CD4-positive, CD25-positive, alpha-beta regulatory T cell (primary cell): ENCODE data around the gene PRSS27. TPM values are rescaled to one million over a fixed set of nuclear protein-coding genes. Genes with fewer than 3 reads are reported as not detected.

Source experiments
- ATAC-seq, 2 donors: fragments of 150-1000 bp; cut with Tn5 transposase; one replicate each; pipeline ENCODE4 v1.10.0; 2021; ENCODE audit warnings: low read depth in 2 of 2, moderate number of reproducible peaks in 2 of 2, moderate library complexity in 1 of 2
- DNase-seq, 3 donors: peaks; one replicate each; pipeline versions ENCODE4 v3.0.0 to v3.0.0-alpha.2; 2012 to 2022; ENCODE audit warnings: mixed read lengths in 1 of 3
- H3K27ac ChIP-seq: one replicate; pipeline ENCODE4 v1.7.0; 2013; ENCODE audit warnings: mild to moderate bottlenecking, low read length; ENCODE audit not compliant: insufficient read depth, poor library complexity, severe bottlenecking
- H3K27me3 ChIP-seq: one replicate; pipeline ENCODE4 v1.7.0; 2013; ENCODE audit warnings: low read length; ENCODE audit not compliant: control insufficient read depth, insufficient read depth
- H3K36me3 ChIP-seq: one replicate; pipeline ENCODE4 v1.7.0; 2013; ENCODE audit warnings: mild to moderate bottlenecking, low read length, moderate library complexity; ENCODE audit not compliant: control insufficient read depth, insufficient read depth
- H3K4me1 ChIP-seq: 2 replicates; pipeline ENCODE4 v1.7.0; 2013; ENCODE audit warnings: mild to moderate bottlenecking, low read length; ENCODE audit not compliant: insufficient read depth, control insufficient read depth, poor library complexity, severe bottlenecking
- H3K4me3 ChIP-seq: one replicate; pipeline ENCODE4 v1.7.0; 2013; ENCODE audit warnings: low read depth, mild to moderate bottlenecking, low read length, moderate library complexity
- H3K9me3 ChIP-seq, 2 experiments: 1 replicate in 1 of 2; 2 replicates in 1 of 2; pipeline ENCODE4 v1.7.0; 2013; ENCODE audit warnings: low read length in 2 of 2, mild to moderate bottlenecking in 1 of 2, moderate library complexity in 1 of 2; ENCODE audit not compliant: control insufficient read depth in 2 of 2
- H3K27ac Mint-ChIP-seq, 3 donors: one replicate each; pipeline ENCODE4 v1.8.0; 2020 to 2022; ENCODE audit warnings: mild to moderate bottlenecking in 3 of 3, mixed read lengths in 3 of 3, moderate library complexity in 2 of 3
- H3K27me3 Mint-ChIP-seq: one replicate; pipeline ENCODE4 v1.8.0; 2022; ENCODE audit warnings: mild to moderate bottlenecking, mixed read lengths
- H3K36me3 Mint-ChIP-seq: one replicate; pipeline ENCODE4 v1.8.0; 2020; ENCODE audit warnings: mixed read lengths
- H3K4me1 Mint-ChIP-seq, 4 donors: one replicate each; pipeline ENCODE4 v1.8.0; 2020 to 2022; ENCODE audit warnings: mixed read lengths in 4 of 4, mild to moderate bottlenecking in 1 of 4
- H3K4me3 Mint-ChIP-seq, 4 donors: one replicate each; pipeline ENCODE4 v1.8.0; 2020 to 2022; ENCODE audit warnings: mild to moderate bottlenecking in 4 of 4, mixed read lengths in 4 of 4, moderate library complexity in 3 of 4
- H3K9me3 Mint-ChIP-seq, 7 donors: one replicate each; pipeline ENCODE4 v1.8.0; 2020 to 2022; ENCODE audit warnings: mixed read lengths in 7 of 7, mild to moderate bottlenecking in 3 of 7, moderate library complexity in 2 of 7
- polyA plus RNA-seq, 4 donors: library from polyadenylated mRNA; unstranded; fragments of 300-500 nt; fragmentation: Illumina TruSeq; gene quantifications; one replicate each; pipeline ENCODE4 v1.2.3, GENCODE V29; 2021
- total RNA-seq: library from RNA; stranded (reverse); gene quantifications from one replicate; pipeline ENCODE4 v1.2.3, GENCODE V29; 2022

Gene PRSS27
- total and polyA plus RNA-seq, 5 donors from 2014 or later: 0.13 to 0.81 (median 0.14) TPM; not detected in 2

DNA sequence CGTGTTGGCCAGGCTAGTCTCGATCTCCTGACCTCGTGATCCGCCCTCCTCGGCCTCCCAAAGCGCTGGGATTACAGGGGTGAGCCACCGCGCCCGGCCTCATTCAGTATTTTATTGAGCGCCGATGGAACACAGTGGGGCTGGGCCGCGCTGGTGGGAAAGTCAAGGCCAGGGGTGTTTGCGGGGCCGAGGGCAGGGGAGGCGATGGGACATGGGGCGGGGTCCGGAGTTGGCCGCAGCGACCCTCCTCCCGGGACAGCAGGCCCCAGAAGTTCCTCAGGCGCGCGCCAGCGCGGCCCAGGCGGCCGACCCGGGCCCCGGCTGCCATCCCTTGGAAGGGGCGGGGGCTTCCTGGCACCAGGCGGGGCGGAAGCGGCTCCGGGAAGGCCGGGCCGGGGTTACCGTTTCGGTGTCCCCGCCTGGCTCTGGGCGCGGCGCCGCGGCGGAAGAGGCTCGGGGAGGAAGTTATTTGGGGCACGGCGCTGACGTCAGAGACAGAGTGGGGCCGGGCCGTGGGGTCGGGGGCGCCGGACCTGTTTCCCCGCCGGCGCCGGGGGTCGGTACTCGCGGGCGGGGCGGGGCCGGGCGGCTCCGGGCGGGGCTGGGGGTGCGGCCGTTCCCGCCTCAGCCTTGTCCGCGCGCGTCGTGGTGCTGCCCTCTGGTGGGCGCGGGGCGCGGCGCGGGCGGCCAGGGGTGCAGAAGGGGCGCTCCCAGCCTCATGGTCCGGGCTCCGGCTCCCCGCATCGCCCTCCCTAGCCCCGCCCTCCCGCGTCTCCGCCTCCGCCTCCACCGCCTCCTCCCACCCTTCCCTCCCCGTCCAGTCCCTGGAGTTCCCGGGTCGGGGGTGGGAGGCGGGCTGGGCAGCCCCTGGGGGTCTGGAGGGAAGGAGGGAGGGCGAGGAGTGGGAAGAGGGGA is 952 bp upstream of the PRSS27 start:
- peaks cover 15% of the 10 kb centered on the region for H3K27me3 Mint-ChIP-seq
- H3K4me3 Mint-ChIP-seq: peak overlapping the region; percentile 78 to 85 (median 80)
- Histone ChIP-seq H3K4me1 (peaks cover 8% of the 10 kb centered on the region), H3K36me3 (no peaks in the 10 kb centered on the region), H3K9me3 (no peaks in the 10 kb centered on the region), H3K4me3 (peak overlapping the region; percentile 52), H3K27me3 (no peaks in the 10 kb centered on the region), H3K27ac (peak overlapping the region; percentile 67)
- no peaks in the 10 kb centered on the region for H3K36me3 Mint-ChIP-seq
- peaks cover 0 to 6% (median 0%) of the 10 kb centered on the region in 4 donors for H3K4me1 Mint-ChIP-seq
- ATAC-seq (peak; percentile 89), DNase-seq (peak; percentile 80 to 93 (median 84))
- H3K27ac Mint-ChIP-seq: peak overlapping the region in 1 of 3 donors; percentile 83
- no peaks in the 10 kb centered on the region for H3K9me3 Mint-ChIP-seq

DNA sequence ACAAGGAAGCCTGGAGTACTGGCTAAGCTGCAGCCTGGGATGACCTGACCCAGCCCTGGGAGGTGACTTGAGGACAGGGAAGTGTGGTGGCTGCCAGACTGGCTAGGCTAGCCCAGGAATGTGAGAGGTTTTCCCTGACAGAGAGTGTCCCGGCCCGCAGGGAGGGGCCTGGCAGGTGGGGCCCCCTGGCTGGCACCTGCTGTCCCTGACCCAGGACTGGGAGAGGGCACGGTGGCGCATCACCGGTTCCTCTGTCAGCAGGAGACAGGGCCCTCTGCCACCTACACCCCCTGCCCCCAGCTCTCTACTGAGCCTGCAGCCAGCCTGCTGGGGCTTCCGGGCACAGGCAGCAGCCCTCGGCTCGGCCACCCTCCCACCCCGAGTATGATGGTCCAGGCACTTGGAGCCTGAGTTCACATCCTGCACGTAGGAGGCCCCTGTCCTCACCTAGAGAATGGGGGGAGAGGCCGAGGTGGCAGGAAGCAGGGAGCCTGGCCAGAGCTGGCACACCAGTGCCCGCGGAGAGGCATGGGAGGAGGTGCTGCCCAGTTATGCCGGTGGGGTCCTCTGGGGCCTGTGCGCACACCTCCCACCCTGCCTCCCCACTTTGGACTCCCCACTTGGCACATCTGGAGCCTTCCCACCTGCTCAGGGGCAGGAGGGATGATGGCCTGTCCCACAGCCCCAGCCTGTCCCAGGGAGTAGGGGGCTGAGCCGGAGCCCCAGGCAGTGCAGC is 528 bp downstream of the PRSS27 start:
- Histone ChIP-seq H3K9me3 (no peaks in the 10 kb centered on the region), H3K36me3 (no peaks in the 10 kb centered on the region), H3K4me1 (peaks cover 16% of the 10 kb centered on the region), H3K27ac (no peak overlapping the region), H3K27me3 (no peaks in the 10 kb centered on the region), H3K4me3 (no peak overlapping the region)
- no peak overlapping the region for H3K27ac Mint-ChIP-seq
- no peak for DNase-seq
- no peak for ATAC-seq
- no peaks in the 10 kb centered on the region for H3K9me3 Mint-ChIP-seq
- H3K36me3 Mint-ChIP-seq: no peaks in the 10 kb centered on the region
- no peak overlapping the region for H3K4me3 Mint-ChIP-seq
- peaks cover 14% of the 10 kb centered on the region for H3K27me3 Mint-ChIP-seq
- H3K4me1 Mint-ChIP-seq: peaks cover 0 to 15% (median 0%) of the 10 kb centered on the region in 4 donors

DNA sequence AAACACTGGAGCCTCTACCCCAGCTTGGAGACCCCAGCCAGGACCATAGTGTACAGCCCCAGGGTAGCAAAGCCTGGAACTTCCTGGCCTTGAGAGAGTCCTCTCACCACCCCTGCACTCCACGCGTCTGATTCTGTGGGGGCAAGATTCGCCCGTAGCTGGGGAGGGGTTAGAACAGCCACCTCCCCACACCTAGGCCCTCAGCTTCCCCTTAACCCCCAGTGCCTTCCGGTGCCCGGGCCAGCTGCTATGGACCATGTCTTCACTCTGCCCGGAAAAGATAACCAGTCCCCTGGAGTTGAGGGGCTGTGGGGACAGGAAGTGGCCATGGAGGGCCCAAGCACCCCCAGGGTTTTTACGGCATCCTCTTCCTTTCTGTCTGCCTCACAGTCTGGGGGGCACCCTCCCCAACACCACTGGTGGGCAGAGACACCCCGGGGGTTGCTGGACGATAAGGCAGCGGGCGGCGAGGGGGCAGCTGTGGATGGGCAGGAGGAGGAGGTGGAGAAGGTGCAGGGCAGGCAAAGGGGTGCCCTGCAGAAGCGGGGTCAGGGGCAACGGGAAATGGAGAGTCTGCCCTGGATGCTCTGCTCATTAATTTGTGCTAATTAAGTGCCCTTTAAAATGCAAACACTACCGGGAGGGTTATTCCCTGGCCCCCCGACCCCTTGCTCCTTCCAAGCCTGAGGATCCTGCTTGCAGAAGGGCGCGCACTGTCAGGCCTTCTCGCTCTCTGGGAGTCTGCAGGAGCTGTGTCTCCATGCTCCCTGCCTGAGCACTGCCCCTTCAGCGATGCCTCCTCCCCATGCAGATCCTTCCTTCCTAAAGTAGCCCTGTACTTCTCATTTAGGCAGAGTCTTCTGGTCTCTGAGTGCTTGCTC is 2.4 kb downstream of the PRSS27 start:
- Histone ChIP-seq H3K9me3 (no peaks in the 10 kb centered on the region), H3K36me3 (no peaks in the 10 kb centered on the region), H3K27ac (no peak overlapping the region), H3K4me1 (peaks cover 16% of the 10 kb centered on the region), H3K4me3 (no peak overlapping the region), H3K27me3 (no peaks in the 10 kb centered on the region)
- H3K4me1 Mint-ChIP-seq: peaks cover 0 to 15% (median 0%) of the 10 kb centered on the region in 4 donors
- no peak overlapping the region for H3K27ac Mint-ChIP-seq
- peaks cover 17% of the 10 kb centered on the region for H3K27me3 Mint-ChIP-seq
- H3K36me3 Mint-ChIP-seq: no peaks in the 10 kb centered on the region
- DNase-seq (no peak), ATAC-seq (no peak)
- H3K4me3 Mint-ChIP-seq: peak overlapping the region in 2 of 4 donors; percentile 29 to 43
- no peaks in the 10 kb centered on the region for H3K9me3 Mint-ChIP-seq

DNA sequence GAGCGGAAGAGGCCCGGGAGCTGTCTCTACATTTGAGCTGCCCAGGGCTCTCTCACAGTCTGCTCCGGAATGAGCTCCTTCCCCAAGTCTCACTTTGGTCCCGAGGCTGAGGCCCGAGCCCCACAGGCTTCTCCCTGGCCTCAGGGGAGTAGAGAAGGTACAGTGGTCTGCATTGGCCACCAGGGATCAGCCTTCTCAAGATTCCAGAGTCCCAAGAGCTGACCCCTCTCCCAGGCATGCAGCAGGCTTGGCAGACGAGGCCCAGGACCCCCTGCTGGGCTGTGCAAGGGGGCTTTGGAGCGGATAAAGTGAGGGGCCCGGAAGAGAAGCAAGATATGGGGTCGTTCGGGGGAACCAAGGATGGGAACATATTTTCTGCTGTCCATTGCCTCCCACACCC is 3.1 kb downstream of the PRSS27 start:
- ATAC-seq: no peak
- Mint-ChIP-seq H3K36me3 (no peaks in the 10 kb centered on the region), H3K27ac (no peak overlapping the region), H3K9me3 (no peaks in the 10 kb centered on the region), H3K27me3 (peaks cover 13% of the 10 kb centered on the region), H3K4me3 (no peak overlapping the region), H3K4me1 (peaks cover 0 to 12% (median 0%) of the 10 kb centered on the region in 4 donors)
- DNase-seq: no peak
- H3K36me3 ChIP-seq: no peaks in the 10 kb centered on the region
- H3K4me3 ChIP-seq: no peak overlapping the region
- H3K9me3 ChIP-seq: no peaks in the 10 kb centered on the region
- H3K27me3 ChIP-seq: no peaks in the 10 kb centered on the region
- no peak overlapping the region for H3K27ac ChIP-seq
- peaks cover 16% of the 10 kb centered on the region for H3K4me1 ChIP-seq

DNA sequence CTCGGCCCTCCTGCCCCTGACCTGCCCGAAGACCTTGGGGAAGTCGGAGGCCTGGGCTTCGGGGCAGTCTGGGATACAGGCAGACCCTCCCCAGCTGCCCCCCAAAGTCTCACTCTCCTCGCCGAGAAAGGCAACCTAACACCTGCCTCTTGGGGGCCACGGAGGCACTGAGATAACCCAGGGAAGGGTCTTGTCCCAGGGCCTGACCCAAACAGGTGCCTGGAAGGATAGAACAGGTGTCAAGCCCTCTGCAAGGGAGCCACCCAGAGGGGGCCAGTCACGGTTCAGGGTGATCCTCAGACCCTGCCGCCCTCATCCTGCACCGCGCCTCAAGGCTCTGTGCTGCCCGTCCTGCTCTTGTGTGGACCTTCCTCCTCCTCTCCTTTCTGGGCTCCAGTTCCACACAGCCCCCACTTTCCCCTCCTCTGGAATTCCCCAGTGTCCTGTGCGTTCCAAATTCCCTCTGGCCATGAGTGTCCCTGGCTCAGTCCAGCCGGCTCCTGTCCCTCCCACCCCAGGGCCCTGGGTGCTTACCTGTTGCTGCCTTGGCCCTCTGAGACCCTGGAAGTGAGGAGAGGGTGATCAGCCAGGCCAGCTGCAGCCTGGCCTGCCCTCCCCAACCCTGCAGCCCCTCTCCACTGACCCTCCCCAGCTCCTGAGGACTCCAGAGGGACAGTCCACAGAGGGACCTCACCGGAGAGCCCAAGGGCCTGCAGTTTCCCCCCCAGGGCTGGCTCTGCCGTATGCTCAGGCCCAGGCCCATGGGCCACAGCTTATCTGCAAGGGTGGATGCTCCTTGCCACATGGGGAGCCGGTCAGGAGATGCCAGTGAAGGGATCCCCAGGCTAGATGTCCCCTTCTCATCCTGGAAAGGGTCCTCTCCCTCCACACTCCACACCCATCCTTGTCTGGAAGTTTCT is 3.8 kb downstream of the PRSS27 start:
- no peak overlapping the region for H3K4me3 ChIP-seq

DNA sequence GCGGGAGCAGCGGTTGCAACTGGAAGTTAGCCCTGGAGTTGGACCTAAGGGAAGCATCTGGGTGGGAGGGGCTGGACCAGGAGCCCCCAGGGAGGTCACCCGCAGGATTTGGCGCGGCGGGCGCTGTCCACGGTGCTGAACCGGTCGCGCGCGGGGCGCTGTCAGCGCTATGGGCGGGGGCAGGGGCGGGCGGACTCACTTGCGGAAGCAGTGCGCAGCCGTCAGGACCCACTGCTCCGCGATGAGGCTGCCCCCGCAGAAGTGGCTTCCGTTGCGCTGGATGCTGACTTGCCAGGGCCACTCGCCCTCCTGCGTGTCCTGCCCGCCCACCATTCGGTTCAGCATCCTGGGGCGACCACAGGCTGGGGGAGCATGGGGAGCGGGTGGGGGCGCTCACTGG is 4.5 kb downstream of the PRSS27 start:
- ATAC-seq (peak; percentile 87 to 89), DNase-seq (peak; percentile 74 to 79 (median 77))
- H3K4me3 Mint-ChIP-seq: no peak overlapping the region
- no peak overlapping the region for H3K4me3 ChIP-seq
- no peaks in the 10 kb centered on the region for H3K9me3 ChIP-seq
- H3K36me3 Mint-ChIP-seq: no peaks in the 10 kb centered on the region
- no peaks in the 10 kb centered on the region for H3K36me3 ChIP-seq
- peaks cover 9% of the 10 kb centered on the region for H3K4me1 ChIP-seq
- peaks cover 12% of the 10 kb centered on the region for H3K27me3 Mint-ChIP-seq
- no peak overlapping the region for H3K27ac ChIP-seq
- peaks cover 0 to 2% (median 0%) of the 10 kb centered on the region in 7 donors for H3K9me3 Mint-ChIP-seq
- H3K4me1 Mint-ChIP-seq: peaks cover 0 to 13% (median 2%) of the 10 kb centered on the region in 4 donors
- H3K27ac Mint-ChIP-seq: no peak overlapping the region
- no peaks in the 10 kb centered on the region for H3K27me3 ChIP-seq

More for the DNA sequence above, 3.8 kb downstream of the PRSS27 start:
- Histone ChIP-seq H3K27ac (no peak overlapping the region), H3K4me1 (peaks cover 13% of the 10 kb centered on the region), H3K36me3 (no peaks in the 10 kb centered on the region), H3K9me3 (no peaks in the 10 kb centered on the region), H3K27me3 (no peaks in the 10 kb centered on the region)
- H3K36me3 Mint-ChIP-seq: no peaks in the 10 kb centered on the region
- H3K4me1 Mint-ChIP-seq: peaks cover 0 to 12% (median 0%) of the 10 kb centered on the region in 4 donors
- H3K27me3 Mint-ChIP-seq: peaks cover 12% of the 10 kb centered on the region
- no peaks in the 10 kb centered on the region for H3K9me3 Mint-ChIP-seq
- no peak for DNase-seq
- peak overlapping the region in 2 of 4 donors; percentile 2 to 43 for H3K4me3 Mint-ChIP-seq
- no peak for ATAC-seq
- H3K27ac Mint-ChIP-seq: no peak overlapping the region
